ENCODE results near the gene NSMCE4A. TPM values are rescaled to one million over a fixed set of nuclear protein-coding genes. Genes with fewer than 3 reads are reported as not detected.
A peak's percentile ranks its signal among the peaks of the same experiment; 100 is the strongest.

The NSMCE4A gene
- total and polyA plus RNA-seq, 11 donors: 19.8 to 33.6 (median 25.8) TPM

- DNase-seq (no peak), ATAC-seq (no peak)
- H3K4me1 ChIP-seq: no peaks in the 10 kb centered on the region
- intact Hi-C loops (cut with DNase I): no loop called here
- no peak overlapping the region for H3K4me3 ChIP-seq
- 76 to 89% (median 81%) methylated on average over 2 of the region's 2 CpGs for WGBS, 4 donors
- no peaks in the 10 kb centered on the region for H3K36me3 ChIP-seq
- no peak for TF ChIP-seq CTCF (IDR thresholded peaks at IDR 0.05)
- no peak for TF ChIP-seq POLR2A (IDR thresholded peaks at IDR 0.05)
- no peaks in the 10 kb centered on the region for H3K27me3 ChIP-seq
- H3K9me3 ChIP-seq: peaks cover 0 to 17% (median 7%) of the 10 kb centered on the region in 12 donors
- no peak overlapping the region for H3K27ac ChIP-seq
Measured at GRCh38 chr10:121981346-121981745, 6.3 kb upstream of the NSMCE4A start.

DNA sequence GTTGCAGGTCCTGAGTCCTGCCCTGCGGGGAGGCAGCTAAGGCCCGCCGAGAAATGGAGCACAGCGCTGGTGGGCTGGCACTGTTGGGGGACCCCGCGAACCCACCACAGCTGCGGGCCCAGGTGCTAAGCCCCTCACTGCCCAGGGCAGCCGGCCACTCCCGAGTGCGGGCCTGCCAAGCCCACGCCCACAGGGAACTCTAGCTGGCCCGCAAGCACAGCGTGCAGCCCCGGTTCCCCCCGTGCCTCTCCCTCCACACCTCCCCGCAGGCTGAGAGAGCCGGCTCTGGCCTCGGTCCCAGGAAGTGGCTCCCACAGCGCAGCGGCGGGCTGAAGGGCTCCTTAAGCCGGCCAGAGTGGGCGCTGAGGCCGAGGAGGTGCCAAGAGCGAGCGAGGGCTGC, 3.5 kb upstream of the NSMCE4A start:
- Histone ChIP-seq H3K36me3 (no peaks in the 10 kb centered on the region), H3K27ac (no peak overlapping the region), H3K4me1 (peaks cover 0 to 17% (median 12%) of the 10 kb centered on the region in 12 donors), H3K27me3 (no peaks in the 10 kb centered on the region), H3K9me3 (no peaks in the 10 kb centered on the region), H3K4me3 (no peak overlapping the region)
- intact Hi-C loops (cut with DNase I): loop anchor here in 5 of 10 donors (5.0 to 10.0 kb wide), 5 partner anchors 66 to 136 kb away; no protein-coding TSS in a partner anchor
- no peak for ATAC-seq
- 95 to 98% (median 96%) methylated on average over 15 to 26 of the region's 26 CpGs for WGBS, 4 donors
- TF ChIP-seq CTCF (IDR thresholded peaks at IDR 0.05) (no peak), POLR2A (IDR thresholded peaks at IDR 0.05) (no peak)
- DNase-seq: peak in 1 of 5 donors; percentile 55

DNA sequence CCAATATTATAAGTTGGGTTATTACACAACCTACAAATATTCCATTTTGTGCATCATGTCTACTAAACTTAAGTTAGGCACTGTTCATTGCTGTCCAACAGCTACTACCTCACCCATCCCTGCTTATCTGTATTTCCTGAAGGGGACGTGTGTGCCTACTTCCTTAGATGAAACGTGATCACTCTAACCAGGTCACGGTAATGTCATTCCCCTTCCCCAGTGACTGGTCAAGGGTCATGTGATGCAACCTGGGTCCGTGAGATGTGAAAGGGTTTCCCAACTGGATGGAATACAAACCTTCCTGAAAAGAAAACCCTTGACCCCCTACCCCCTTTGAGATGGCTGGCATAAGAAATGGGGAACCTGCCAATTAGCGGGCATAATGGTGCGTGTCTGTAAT, 1.6 kb upstream of the NSMCE4A start:
- intact Hi-C loops (cut with DNase I): loop anchor here in 5 of 10 donors (5.0 to 10.0 kb wide), 5 partner anchors 68 to 138 kb away; no protein-coding TSS in a partner anchor

More for the DNA sequence above, 1.6 kb upstream of the NSMCE4A start:
- no peaks in the 10 kb centered on the region for H3K27me3 ChIP-seq
- H3K4me3 ChIP-seq: no peak overlapping the region
- TF ChIP-seq POLR2A (IDR thresholded peaks at IDR 0.05) (no peak), CTCF (IDR thresholded peaks at IDR 0.05) (no peak)
- 89 to 94% (median 92%) methylated on average over 6 of the region's 6 CpGs for whole genome bisulfite sequencing, 4 donors
- H3K4me1 ChIP-seq: peaks cover 0 to 27% (median 18%) of the 10 kb centered on the region in 12 donors
- no peaks in the 10 kb centered on the region for H3K9me3 ChIP-seq
- no peak overlapping the region for H3K27ac ChIP-seq
- no peak for ATAC-seq
- peaks cover 0 to 12% (median 7%) of the 10 kb centered on the region in 9 donors for H3K36me3 ChIP-seq
- DNase-seq: no peak

Data from heart left ventricle (tissue), 16 donors.